Astrocyte (in vitro differentiated cells and primary cell): Measurements from ENCODE around the gene CIAO3. TPM values are rescaled to one million over a fixed set of nuclear protein-coding genes. Genes with fewer than 3 reads are reported as not detected.

Source experiments
- DNase-seq: peaks from one replicate; pipeline ENCODE4 v3.0.0-alpha.2; 2010; ENCODE audit warnings: low read depth
- FAIRE-seq: peaks from 2 replicates; lab custom pipeline; 2011; peaks lifted over from hg19 to GRCh38; lab: Jason Lieb, UNC
- H2AFZ ChIP-seq: 2 replicates; pipeline ENCODE4 v1.6.0; 2012; ENCODE audit warnings: low read depth, low read length, inconsistent platforms
- H3K27ac ChIP-seq: 2 replicates; pipeline ENCODE4 v1.5.1; 2011; ENCODE audit warnings: low read depth, low read length, inconsistent platforms
- H3K27me3 ChIP-seq: 2 replicates; pipeline ENCODE4 v1.6.0; 2011; ENCODE audit warnings: low read length, inconsistent platforms; ENCODE audit not compliant: insufficient read depth
- H3K36me3 ChIP-seq: 2 replicates; pipeline ENCODE4 v1.5.1; 2011; ENCODE audit warnings: low read length, inconsistent platforms; ENCODE audit not compliant: insufficient read depth
- H3K4me1 ChIP-seq: 2 replicates; pipeline ENCODE4 v1.5.1; 2011; ENCODE audit warnings: low read length, inconsistent platforms; ENCODE audit not compliant: insufficient read depth
- H3K4me2 ChIP-seq: 2 replicates; pipeline ENCODE4 v1.6.0; 2012; ENCODE audit warnings: low read length, inconsistent platforms
- H3K4me3 ChIP-seq: 2 replicates; pipeline ENCODE4 v1.5.1; 2011; ENCODE audit warnings: low read depth, mild to moderate bottlenecking, low read length, inconsistent platforms; ENCODE audit not compliant: insufficient read depth
- H3K79me2 ChIP-seq: 2 replicates; pipeline ENCODE4 v1.6.0; 2012; ENCODE audit warnings: mild to moderate bottlenecking, low read length, inconsistent platforms; ENCODE audit not compliant: insufficient read depth
- H3K9ac ChIP-seq: 2 replicates; pipeline ENCODE4 v1.6.0; 2012; ENCODE audit warnings: mild to moderate bottlenecking, low read length, inconsistent platforms
- H3K9me3 ChIP-seq: 2 replicates; pipeline ENCODE4 v1.5.1; 2012; ENCODE audit warnings: low read depth, mild to moderate bottlenecking, low read length, inconsistent platforms; ENCODE audit not compliant: insufficient read depth
- H4K20me1 ChIP-seq: 2 replicates; pipeline ENCODE4 v1.6.0; 2012; ENCODE audit warnings: low read length, inconsistent platforms; ENCODE audit not compliant: insufficient read depth
- H3K27ac Mint-ChIP-seq: one replicate; pipeline ENCODE4 v1.8.0; 2021; ENCODE audit warnings: mild to moderate bottlenecking, mixed read lengths; ENCODE audit not compliant: unreplicated experiment
- H3K27me3 Mint-ChIP-seq: one replicate; pipeline ENCODE4 v1.8.0; 2021; ENCODE audit warnings: low read depth, mixed read lengths; ENCODE audit not compliant: unreplicated experiment
- H3K36me3 Mint-ChIP-seq: one replicate; pipeline ENCODE4 v1.8.0; 2021; ENCODE audit warnings: low read depth, mixed read lengths; ENCODE audit not compliant: unreplicated experiment
- H3K4me1 Mint-ChIP-seq: one replicate; pipeline ENCODE4 v1.8.0; 2021; ENCODE audit warnings: low read depth, mixed read lengths; ENCODE audit not compliant: unreplicated experiment
- H3K4me3 Mint-ChIP-seq: one replicate; pipeline ENCODE4 v1.8.0; 2021; ENCODE audit warnings: mild to moderate bottlenecking, moderate library complexity, mixed read lengths; ENCODE audit not compliant: unreplicated experiment
- H3K9me3 Mint-ChIP-seq: one replicate; pipeline ENCODE4 v1.8.0; 2021; ENCODE audit warnings: mild to moderate bottlenecking, mixed read lengths; ENCODE audit not compliant: unreplicated experiment
- CTCF ChIP-seq: IDR thresholded peaks from 2 replicates; pipeline ENCODE4 v1.5.1; 2011; ENCODE audit warnings: low read depth, mild to moderate bottlenecking, inconsistent platforms, low read length, moderate library complexity; ENCODE audit not compliant: insufficient read depth
- EZH2 ChIP-seq: IDR thresholded peaks from 2 replicates; pipeline ENCODE4 v1.6.1; 2012; ENCODE audit warnings: mild to moderate bottlenecking, low read length, inconsistent platforms; ENCODE audit not compliant: insufficient read depth
- total RNA-seq: library from RNA; stranded (reverse); gene quantifications from 2 replicates; pipeline ENCODE4 v1.2.1, GENCODE V29; 2021

Gene CIAO3
- total RNA-seq, 1 donor from 2014 or later = 19.6 TPM

DNA sequence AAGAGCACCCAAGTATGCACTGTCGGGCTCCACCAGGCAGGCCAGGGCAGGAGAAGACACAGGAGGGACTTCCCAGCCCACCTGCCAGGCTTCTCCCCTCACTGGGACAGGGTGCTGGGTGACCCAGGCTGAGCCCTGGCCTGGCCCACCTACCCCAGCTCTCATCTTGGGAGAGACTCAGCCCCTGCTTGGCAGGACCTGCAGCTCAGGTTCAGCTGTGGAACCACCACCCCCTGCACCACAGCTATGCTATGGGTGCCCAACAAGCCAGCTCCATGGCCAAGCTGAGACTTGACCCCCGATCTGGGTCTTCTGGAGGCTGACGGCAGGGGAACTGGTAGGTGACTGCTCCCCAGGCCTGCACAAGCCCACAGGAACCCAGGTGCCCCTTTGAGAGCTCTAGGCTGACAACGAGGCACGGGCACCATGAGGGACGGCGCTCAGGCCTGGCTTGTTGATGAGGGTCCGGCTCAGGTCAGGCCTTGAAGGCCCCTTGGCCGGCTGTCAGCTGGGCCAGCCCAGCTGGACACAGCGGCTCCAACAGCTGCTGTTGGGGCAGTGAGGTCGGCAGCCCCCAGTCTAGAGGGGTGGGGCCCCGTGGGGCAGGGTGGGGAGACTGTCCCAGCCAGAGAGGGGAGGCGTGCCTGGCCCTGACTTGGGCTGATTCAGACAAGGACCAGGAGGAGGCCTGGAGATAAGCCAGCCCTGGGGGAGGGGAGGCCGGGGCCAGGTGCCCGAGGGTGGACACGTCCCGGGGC is 42.8 kb upstream of the CIAO3 start:
- Histone ChIP-seq H3K4me2 (no peak overlapping the region), H2AFZ (no peak overlapping the region), H3K27ac (no peak overlapping the region), H3K4me1 (peaks cover 16% of the 10 kb centered on the region), H3K36me3 (no peaks in the 10 kb centered on the region), H3K4me3 (no peak overlapping the region), H3K9ac (no peak overlapping the region), H3K79me2 (peaks cover 24% of the 10 kb centered on the region), H4K20me1 (peaks cover 31% of the 10 kb centered on the region), H3K27me3 (no peaks in the 10 kb centered on the region), H3K9me3 (no peaks in the 10 kb centered on the region)
- Mint-ChIP-seq H3K4me3 (no peak overlapping the region), H3K4me1 (no peaks in the 10 kb centered on the region), H3K36me3 (no peaks in the 10 kb centered on the region), H3K9me3 (no peaks in the 10 kb centered on the region), H3K27me3 (peaks cover 9% of the 10 kb centered on the region), H3K27ac (no peak overlapping the region)
- FAIRE-seq (no peak), DNase-seq (no peak)
- no peak for TF ChIP-seq CTCF
- TF ChIP-seq EZH2 = no peak

GRCh38 chr16:782766-783403 is 42.1 kb upstream of the CIAO3 start:
- Histone ChIP-seq H3K4me2 (no peak overlapping the region), H3K27ac (no peak overlapping the region), H3K9me3 (no peaks in the 10 kb centered on the region), H4K20me1 (peaks cover 31% of the 10 kb centered on the region), H3K27me3 (no peaks in the 10 kb centered on the region), H3K79me2 (peaks cover 20% of the 10 kb centered on the region), H2AFZ (no peak overlapping the region), H3K4me1 (peaks cover 21% of the 10 kb centered on the region), H3K9ac (no peak overlapping the region), H3K36me3 (no peaks in the 10 kb centered on the region), H3K4me3 (no peak overlapping the region)
- FAIRE-seq (no peak), DNase-seq (no peak)
- peaks cover 9% of the 10 kb centered on the region for H3K27me3 Mint-ChIP-seq
- H3K36me3 Mint-ChIP-seq = no peaks in the 10 kb centered on the region
- H3K4me3 Mint-ChIP-seq = no peak overlapping the region
- H3K9me3 Mint-ChIP-seq = no peaks in the 10 kb centered on the region
- no peak for TF ChIP-seq CTCF
- TF ChIP-seq EZH2 = no peak
- no peak overlapping the region for H3K27ac Mint-ChIP-seq
- H3K4me1 Mint-ChIP-seq = peaks cover under 1% of the 10 kb centered on the region

- peaks cover 19% of the 10 kb centered on the region for H3K4me1 ChIP-seq
- Mint-ChIP-seq H3K27ac (no peak overlapping the region), H3K4me3 (no peak overlapping the region), H3K36me3 (no peaks in the 10 kb centered on the region), H3K4me1 (peaks cover 4% of the 10 kb centered on the region), H3K9me3 (no peaks in the 10 kb centered on the region), H3K27me3 (peaks cover 9% of the 10 kb centered on the region)
- H3K4me3 ChIP-seq = no peak overlapping the region
- no peaks in the 10 kb centered on the region for H3K9me3 ChIP-seq
- no peaks in the 10 kb centered on the region for H3K36me3 ChIP-seq
- H2AFZ ChIP-seq = no peak overlapping the region
- TF ChIP-seq CTCF (no peak), EZH2 (no peak)
- H3K27ac ChIP-seq = no peak overlapping the region
- no peak overlapping the region for H3K9ac ChIP-seq
- DNase-seq (no peak), FAIRE-seq (no peak)
- no peak overlapping the region for H3K4me2 ChIP-seq
- H4K20me1 ChIP-seq = peaks cover 25% of the 10 kb centered on the region
- H3K79me2 ChIP-seq = peaks cover 13% of the 10 kb centered on the region
- no peaks in the 10 kb centered on the region for H3K27me3 ChIP-seq
Observed at GRCh38 chr16:782258-782657, 41.5 kb upstream of the CIAO3 start.
